MM.1S (cell line): Measurements from ENCODE around the gene ITGA8.

Experiments
- EZH2phosphoT487 ChIP-seq: fragments of 300-600 bp; sonication (generic); IDR thresholded peaks from 2 replicates; pipeline ENCODE4 v1.6.1; 2018; ENCODE audit warnings: antibody characterized with exemption, low read length
- TF ChIP-seq, protein P1 (sequence below): fragments of 300-600 bp; sonication (generic); IDR thresholded peaks from 2 replicates; pipeline ENCODE4 v1.5.1; 2016; ENCODE audit warnings: antibody characterized with exemption, low read length, mixed read lengths

DNA sequence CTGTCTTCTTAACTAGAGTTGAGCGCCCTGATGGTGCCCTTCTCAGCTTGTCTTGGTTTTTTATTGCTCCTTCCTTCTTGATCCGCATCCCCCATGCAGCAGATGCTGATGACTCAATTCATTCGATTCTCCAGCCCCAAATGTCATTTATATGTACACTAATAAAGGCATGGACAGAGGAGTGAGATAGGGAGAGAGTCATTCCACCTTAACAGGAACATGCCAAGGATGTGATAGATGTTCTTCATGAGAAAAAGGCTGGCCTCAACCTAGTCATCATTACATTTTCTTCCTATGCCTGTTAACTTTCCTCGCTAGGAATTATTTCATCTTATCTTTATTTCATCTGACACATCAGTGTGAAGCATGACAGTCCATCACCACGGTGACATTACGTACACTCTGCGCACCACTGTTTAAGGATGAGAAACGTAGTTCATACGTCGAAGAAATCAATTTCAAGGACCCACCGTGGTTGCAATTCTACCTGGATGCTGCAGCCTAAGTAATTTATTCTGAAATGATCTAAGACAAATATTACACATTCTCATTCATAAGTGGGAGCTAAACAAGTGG, 198.3 kb downstream of the ITGA8 start:
- TF ChIP-seq, protein P1, sequence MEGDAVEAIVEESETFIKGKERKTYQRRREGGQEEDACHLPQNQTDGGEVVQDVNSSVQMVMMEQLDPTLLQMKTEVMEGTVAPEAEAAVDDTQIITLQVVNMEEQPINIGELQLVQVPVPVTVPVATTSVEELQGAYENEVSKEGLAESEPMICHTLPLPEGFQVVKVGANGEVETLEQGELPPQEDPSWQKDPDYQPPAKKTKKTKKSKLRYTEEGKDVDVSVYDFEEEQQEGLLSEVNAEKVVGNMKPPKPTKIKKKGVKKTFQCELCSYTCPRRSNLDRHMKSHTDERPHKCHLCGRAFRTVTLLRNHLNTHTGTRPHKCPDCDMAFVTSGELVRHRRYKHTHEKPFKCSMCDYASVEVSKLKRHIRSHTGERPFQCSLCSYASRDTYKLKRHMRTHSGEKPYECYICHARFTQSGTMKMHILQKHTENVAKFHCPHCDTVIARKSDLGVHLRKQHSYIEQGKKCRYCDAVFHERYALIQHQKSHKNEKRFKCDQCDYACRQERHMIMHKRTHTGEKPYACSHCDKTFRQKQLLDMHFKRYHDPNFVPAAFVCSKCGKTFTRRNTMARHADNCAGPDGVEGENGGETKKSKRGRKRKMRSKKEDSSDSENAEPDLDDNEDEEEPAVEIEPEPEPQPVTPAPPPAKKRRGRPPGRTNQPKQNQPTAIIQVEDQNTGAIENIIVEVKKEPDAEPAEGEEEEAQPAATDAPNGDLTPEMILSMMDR: no peak
- TF ChIP-seq EZH2phosphoT487: no peak
